GM12878 (cell line): ENCODE measurements around the gene RPS5. TPM values are rescaled to one million over a fixed set of nuclear protein-coding genes. Genes with fewer than 3 reads are reported as not detected.

Experiments used
- EED ChIP-seq: sonication (generic); IDR thresholded peaks from 2 replicates; pipeline ENCODE4 v1.6.1; 2016; ENCODE audit warnings: antibody characterized with exemption, low read depth
- HCFC1 ChIP-seq: fragments of 150-350 bp; IDR thresholded peaks from 2 replicates; pipeline ENCODE4 v1.6.1; 2014; ENCODE audit warnings: low read length
- HDGF ChIP-seq: fragments of 450-650 bp; IDR thresholded peaks from 2 replicates; pipeline ENCODE4 v1.6.1; 2016; ENCODE audit warnings: antibody characterized with exemption
- IKZF1 ChIP-seq: fragments of 450-650 bp; conservative IDR thresholded peaks from 2 replicates; pipeline ENCODE4 v1.6.1; 2017; ENCODE audit warnings: antibody characterized with exemption, mild to moderate bottlenecking
- SREBF2 ChIP-seq: IDR thresholded peaks from 2 replicates; pipeline ENCODE4 v1.6.1; 2012; ENCODE audit warnings: mild to moderate bottlenecking, low read length
- STAT1 ChIP-seq: fragments of 450-650 bp; conservative IDR thresholded peaks from 2 replicates; pipeline ENCODE4 v1.6.1; 2014; ENCODE audit warnings: antibody characterized with exemption, mild to moderate bottlenecking
- TCF12 ChIP-seq: IDR thresholded peaks from 2 replicates; pipeline ENCODE4 v1.6.1; 2011; ENCODE audit warnings: low read depth, mild to moderate bottlenecking, low read length
- TCF3 ChIP-seq: IDR thresholded peaks from 2 replicates; pipeline ENCODE4 v1.6.1; 2012; ENCODE audit warnings: low read depth, mild to moderate bottlenecking, low read length, borderline replicate concordance; ENCODE audit not compliant: insufficient read depth
- ZNF24 ChIP-seq: fragments of 450-650 bp; IDR thresholded peaks from 2 replicates; pipeline ENCODE4 v1.6.1; 2017; ENCODE audit warnings: antibody characterized with exemption, mild to moderate bottlenecking
- ZZZ3 ChIP-seq: IDR thresholded peaks from 2 replicates; pipeline ENCODE4 v1.6.1; 2011; ENCODE audit warnings: low read depth; ENCODE audit not compliant: control insufficient read depth, insufficient read length
- polyA plus RNA-seq, 11 experiments: library from polyadenylated mRNA; depleted of rRNA in 4 of 11; unstranded in 6 of 11; stranded (reverse) in 5 of 11; fragments of >200 nt; fragmentation: Nextera tagmentation in 4 of 11; fragmentation: Illumina TruSeq in 1 of 11; extraction: Ambion mirVana in 4 of 11; extraction: Trizol in 1 of 11; gene quantifications; 1 replicate in 1 of 11; 2 replicates in 10 of 11; pipeline versions ENCODE4 v1.2.1 to v1.2.3, GENCODE V29; 2011 to 2016; ENCODE audit warnings: inconsistent platforms in 2 of 11, missing spikeins in 2 of 11, low read depth in 1 of 11
- total RNA-seq, 4 experiments: library from RNA; depleted of rRNA in 3 of 4; stranded (reverse); fragments of >200 nt in 3 of 4; fragmentation: Illumina TruSeq in 1 of 4; extraction: Trizol in 1 of 4; gene quantifications; 2 replicates each; pipeline versions ENCODE4 v1.2.1 to v1.2.3, GENCODE V29; 2013 to 2021
- TF ChIP-seq, protein P1 (sequence below): fragments of 450-650 bp; conservative IDR thresholded peaks from 2 replicates; pipeline ENCODE4 v1.6.1; 2017; ENCODE audit warnings: mild to moderate bottlenecking, moderate library complexity
- TF ChIP-seq, protein P2 (sequence below): fragments of 450-650 bp; IDR thresholded peaks from 2 replicates; pipeline ENCODE4 v1.6.1; 2017; ENCODE audit warnings: antibody characterized with exemption, mild to moderate bottlenecking, moderate library complexity
- TF ChIP-seq, protein P3 (sequence below): fragments of 450-650 bp; IDR thresholded peaks from 2 replicates; pipeline ENCODE4 v1.6.1; 2014; ENCODE audit warnings: mild to moderate bottlenecking
- TF ChIP-seq, protein P4 (sequence below): IDR thresholded peaks from 2 replicates; pipeline ENCODE4 v1.6.1; 2011; ENCODE audit warnings: borderline replicate concordance, low read depth, mild to moderate bottlenecking, moderate library complexity, mixed read lengths, low read length; ENCODE audit not compliant: insufficient read depth; ENCODE audit errors: extremely low read length
- TF ChIP-seq, protein P5 (sequence below): fragments of 450-650 bp; IDR thresholded peaks from 2 replicates; pipeline ENCODE4 v1.6.1; 2017; ENCODE audit warnings: mild to moderate bottlenecking, moderate library complexity
- TF ChIP-seq, protein P6 (sequence below): IDR thresholded peaks from 2 replicates; pipeline ENCODE4 v1.6.1; 2012; ENCODE audit warnings: low read length, inconsistent platforms

RPS5 gene
- total and polyA plus RNA-seq, 10 of the 15 experiments (the other 5 are each of a cell fraction or from before 2014, with no cell fraction given): 1,284 to 3,652 (median 1,922) TPM

DNA sequence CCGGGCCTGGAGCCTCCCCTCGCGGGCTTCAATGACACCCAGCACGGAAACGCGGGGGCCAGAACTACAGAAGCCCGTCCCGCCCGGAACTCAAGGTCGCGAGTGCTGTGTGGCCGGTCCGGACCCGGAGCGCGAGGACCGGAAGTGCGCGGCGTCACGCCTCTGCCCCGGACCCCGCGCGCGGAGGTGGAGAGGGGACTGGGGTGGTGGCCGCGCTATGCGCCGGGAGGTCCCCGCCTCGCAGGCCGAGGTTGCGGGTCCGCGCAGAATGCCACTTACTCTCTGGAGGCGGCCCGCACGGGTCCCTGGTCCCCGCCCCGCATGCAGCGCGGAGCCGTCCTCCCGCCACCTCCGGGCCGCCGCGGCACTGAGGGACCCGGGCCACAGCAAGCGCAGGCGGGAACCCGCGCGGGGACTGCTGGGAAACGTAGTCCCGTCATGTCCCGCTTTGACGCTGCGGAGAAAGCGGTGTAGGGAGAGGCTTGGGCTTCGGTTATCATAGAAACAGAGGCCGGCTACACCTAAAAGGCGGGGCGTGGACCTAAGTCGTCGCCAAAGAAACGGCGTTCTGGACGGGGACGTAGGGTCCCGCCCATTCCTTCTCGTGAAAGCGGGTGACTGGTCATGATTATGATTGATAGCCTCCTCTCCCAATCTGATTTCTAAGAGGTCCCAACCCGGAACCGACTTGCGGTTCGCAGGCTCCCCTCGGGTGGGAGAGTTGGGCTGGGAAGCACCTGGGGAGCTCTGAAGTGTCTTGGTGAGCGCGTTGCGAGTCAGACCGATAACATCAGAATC lies 6.2 kb upstream of the RPS5 start, which contains the start of gene ZNF837 (continued):
- TF ChIP-seq, protein P1, sequence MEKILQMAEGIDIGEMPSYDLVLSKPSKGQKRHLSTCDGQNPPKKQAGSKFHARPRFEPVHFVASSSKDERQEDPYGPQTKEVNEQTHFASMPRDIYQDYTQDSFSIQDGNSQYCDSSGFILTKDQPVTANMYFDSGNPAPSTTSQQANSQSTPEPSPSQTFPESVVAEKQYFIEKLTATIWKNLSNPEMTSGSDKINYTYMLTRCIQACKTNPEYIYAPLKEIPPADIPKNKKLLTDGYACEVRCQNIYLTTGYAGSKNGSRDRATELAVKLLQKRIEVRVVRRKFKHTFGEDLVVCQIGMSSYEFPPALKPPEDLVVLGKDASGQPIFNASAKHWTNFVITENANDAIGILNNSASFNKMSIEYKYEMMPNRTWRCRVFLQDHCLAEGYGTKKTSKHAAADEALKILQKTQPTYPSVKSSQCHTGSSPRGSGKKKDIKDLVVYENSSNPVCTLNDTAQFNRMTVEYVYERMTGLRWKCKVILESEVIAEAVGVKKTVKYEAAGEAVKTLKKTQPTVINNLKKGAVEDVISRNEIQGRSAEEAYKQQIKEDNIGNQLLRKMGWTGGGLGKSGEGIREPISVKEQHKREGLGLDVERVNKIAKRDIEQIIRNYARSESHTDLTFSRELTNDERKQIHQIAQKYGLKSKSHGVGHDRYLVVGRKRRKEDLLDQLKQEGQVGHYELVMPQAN: peak; percentile 94
- TF ChIP-seq TCF3 (peak; percentile 74; the same call in 1 of the 2 replicates), SREBF2 (peak; percentile 59; the same call in 1 of the 2 replicates), ZNF24 (peak; percentile 74), IKZF1 (peak; percentile 99), STAT1 (no peak; the same call in none of the 2 replicates), TCF12 (peak; percentile 51), HCFC1 (peak; percentile 87), EED (peak; percentile 50; the same call in 1 of the 2 replicates), HDGF (peak; percentile 76), ZZZ3 (no peak)
- TF ChIP-seq, protein P2, sequence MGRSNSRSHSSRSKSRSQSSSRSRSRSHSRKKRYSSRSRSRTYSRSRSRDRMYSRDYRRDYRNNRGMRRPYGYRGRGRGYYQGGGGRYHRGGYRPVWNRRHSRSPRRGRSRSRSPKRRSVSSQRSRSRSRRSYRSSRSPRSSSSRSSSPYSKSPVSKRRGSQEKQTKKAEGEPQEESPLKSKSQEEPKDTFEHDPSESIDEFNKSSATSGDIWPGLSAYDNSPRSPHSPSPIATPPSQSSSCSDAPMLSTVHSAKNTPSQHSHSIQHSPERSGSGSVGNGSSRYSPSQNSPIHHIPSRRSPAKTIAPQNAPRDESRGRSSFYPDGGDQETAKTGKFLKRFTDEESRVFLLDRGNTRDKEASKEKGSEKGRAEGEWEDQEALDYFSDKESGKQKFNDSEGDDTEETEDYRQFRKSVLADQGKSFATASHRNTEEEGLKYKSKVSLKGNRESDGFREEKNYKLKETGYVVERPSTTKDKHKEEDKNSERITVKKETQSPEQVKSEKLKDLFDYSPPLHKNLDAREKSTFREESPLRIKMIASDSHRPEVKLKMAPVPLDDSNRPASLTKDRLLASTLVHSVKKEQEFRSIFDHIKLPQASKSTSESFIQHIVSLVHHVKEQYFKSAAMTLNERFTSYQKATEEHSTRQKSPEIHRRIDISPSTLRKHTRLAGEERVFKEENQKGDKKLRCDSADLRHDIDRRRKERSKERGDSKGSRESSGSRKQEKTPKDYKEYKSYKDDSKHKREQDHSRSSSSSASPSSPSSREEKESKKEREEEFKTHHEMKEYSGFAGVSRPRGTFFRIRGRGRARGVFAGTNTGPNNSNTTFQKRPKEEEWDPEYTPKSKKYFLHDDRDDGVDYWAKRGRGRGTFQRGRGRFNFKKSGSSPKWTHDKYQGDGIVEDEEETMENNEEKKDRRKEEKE: no peak
- TF ChIP-seq, protein P3, sequence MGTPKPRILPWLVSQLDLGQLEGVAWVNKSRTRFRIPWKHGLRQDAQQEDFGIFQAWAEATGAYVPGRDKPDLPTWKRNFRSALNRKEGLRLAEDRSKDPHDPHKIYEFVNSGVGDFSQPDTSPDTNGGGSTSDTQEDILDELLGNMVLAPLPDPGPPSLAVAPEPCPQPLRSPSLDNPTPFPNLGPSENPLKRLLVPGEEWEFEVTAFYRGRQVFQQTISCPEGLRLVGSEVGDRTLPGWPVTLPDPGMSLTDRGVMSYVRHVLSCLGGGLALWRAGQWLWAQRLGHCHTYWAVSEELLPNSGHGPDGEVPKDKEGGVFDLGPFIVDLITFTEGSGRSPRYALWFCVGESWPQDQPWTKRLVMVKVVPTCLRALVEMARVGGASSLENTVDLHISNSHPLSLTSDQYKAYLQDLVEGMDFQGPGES: peak; percentile 83
- TF ChIP-seq, protein P4, sequence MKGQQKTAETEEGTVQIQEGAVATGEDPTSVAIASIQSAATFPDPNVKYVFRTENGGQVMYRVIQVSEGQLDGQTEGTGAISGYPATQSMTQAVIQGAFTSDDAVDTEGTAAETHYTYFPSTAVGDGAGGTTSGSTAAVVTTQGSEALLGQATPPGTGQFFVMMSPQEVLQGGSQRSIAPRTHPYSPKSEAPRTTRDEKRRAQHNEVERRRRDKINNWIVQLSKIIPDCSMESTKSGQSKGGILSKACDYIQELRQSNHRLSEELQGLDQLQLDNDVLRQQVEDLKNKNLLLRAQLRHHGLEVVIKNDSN: peak; percentile 57
- TF ChIP-seq, protein P5, sequence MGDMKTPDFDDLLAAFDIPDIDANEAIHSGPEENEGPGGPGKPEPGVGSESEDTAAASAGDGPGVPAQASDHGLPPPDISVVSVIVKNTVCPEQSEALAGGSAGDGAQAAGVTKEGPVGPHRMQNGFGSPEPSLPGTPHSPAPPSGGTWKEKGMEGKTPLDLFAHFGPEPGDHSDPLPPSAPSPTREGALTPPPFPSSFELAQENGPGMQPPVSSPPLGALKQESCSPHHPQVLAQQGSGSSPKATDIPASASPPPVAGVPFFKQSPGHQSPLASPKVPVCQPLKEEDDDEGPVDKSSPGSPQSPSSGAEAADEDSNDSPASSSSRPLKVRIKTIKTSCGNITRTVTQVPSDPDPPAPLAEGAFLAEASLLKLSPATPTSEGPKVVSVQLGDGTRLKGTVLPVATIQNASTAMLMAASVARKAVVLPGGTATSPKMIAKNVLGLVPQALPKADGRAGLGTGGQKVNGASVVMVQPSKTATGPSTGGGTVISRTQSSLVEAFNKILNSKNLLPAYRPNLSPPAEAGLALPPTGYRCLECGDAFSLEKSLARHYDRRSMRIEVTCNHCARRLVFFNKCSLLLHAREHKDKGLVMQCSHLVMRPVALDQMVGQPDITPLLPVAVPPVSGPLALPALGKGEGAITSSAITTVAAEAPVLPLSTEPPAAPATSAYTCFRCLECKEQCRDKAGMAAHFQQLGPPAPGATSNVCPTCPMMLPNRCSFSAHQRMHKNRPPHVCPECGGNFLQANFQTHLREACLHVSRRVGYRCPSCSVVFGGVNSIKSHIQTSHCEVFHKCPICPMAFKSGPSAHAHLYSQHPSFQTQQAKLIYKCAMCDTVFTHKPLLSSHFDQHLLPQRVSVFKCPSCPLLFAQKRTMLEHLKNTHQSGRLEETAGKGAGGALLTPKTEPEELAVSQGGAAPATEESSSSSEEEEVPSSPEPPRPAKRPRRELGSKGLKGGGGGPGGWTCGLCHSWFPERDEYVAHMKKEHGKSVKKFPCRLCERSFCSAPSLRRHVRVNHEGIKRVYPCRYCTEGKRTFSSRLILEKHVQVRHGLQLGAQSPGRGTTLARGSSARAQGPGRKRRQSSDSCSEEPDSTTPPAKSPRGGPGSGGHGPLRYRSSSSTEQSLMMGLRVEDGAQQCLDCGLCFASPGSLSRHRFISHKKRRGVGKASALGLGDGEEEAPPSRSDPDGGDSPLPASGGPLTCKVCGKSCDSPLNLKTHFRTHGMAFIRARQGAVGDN: peak; percentile 86
- TF ChIP-seq, protein P6, sequence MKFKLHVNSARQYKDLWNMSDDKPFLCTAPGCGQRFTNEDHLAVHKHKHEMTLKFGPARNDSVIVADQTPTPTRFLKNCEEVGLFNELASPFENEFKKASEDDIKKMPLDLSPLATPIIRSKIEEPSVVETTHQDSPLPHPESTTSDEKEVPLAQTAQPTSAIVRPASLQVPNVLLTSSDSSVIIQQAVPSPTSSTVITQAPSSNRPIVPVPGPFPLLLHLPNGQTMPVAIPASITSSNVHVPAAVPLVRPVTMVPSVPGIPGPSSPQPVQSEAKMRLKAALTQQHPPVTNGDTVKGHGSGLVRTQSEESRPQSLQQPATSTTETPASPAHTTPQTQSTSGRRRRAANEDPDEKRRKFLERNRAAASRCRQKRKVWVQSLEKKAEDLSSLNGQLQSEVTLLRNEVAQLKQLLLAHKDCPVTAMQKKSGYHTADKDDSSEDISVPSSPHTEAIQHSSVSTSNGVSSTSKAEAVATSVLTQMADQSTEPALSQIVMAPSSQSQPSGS: no peak
